Measurements from ENCODE around the gene SMC2. TPM values are rescaled to one million over a fixed set of nuclear protein-coding genes. Genes with fewer than 3 reads are reported as not detected.

The SMC2 gene
- total and polyA plus RNA-seq, 2 of the 13 experiments (the other 11 are each of a cell fraction or from before 2014, with no cell fraction given): 5.6 to 36.7 TPM

GRCh38 chr9:104093647-104094533, at the start of gene SMC2 (continued):
- TF ChIP-seq ARID5B (CRISPR knock-in tag; IDR thresholded peaks at IDR 0.05) (0 out of 2 replicates have a peak, but pooled peaks have one; percentile 40), KAT7 (CRISPR knock-in tag; IDR thresholded peaks at IDR 0.05; ENCODE audit: borderline replicate concordance) (peak; percentile 67; the same call in 1 of the 2 replicates), ZNF580 (CRISPR knock-in tag; IDR thresholded peaks at IDR 0.05; ENCODE audit: borderline replicate concordance, low read depth) (no peak; the same call in 1 of the 2 replicates), ZNF496 (CRISPR knock-in tag; IDR thresholded peaks at IDR 0.05; ENCODE audit: insufficient replicate concordance) (no peak), SOX5 (CRISPR knock-in tag; IDR thresholded peaks at IDR 0.05; ENCODE audit: borderline replicate concordance) (no peak), HNF1B (CRISPR knock-in tag; IDR thresholded peaks at IDR 0.05) (peak; percentile 49; the same call in 1 of the 2 replicates), MYNN (CRISPR knock-in tag; IDR thresholded peaks at IDR 0.05; ENCODE audit: low read depth) (0 out of 2 replicates have a peak, but pooled peaks have one; percentile 22), ZNF776 (CRISPR knock-in tag; IDR thresholded peaks at IDR 0.05) (0 out of 2 replicates have a peak, but pooled peaks have one; percentile 45), ZNF549 (CRISPR knock-in tag; IDR thresholded peaks at IDR 0.05) (0 out of 2 replicates have a peak, but pooled peaks have one; percentile 23), KDM5B (CRISPR knock-in tag; IDR thresholded peaks at IDR 0.05; ENCODE audit: borderline replicate concordance) (peak; percentile 70; the same call in 1 of the 2 replicates), CTCF (CRISPR knock-in tag; IDR thresholded peaks at IDR 0.05) (no peak), SP1 (IDR thresholded peaks at IDR 0.05) (no peak), SP1 (CRISPR knock-in tag; IDR thresholded peaks at IDR 0.05) (peak; percentile 60), GATAD1 (CRISPR knock-in tag; IDR thresholded peaks at IDR 0.05) (peak; percentile 89), RBFOX2 (IDR thresholded peaks at IDR 0.05; ENCODE audit: low read depth, low read length) (peak; percentile 85), ZNF546 (CRISPR knock-in tag; conservative IDR thresholded peaks at IDR 0.05) (no peak), UBTF (CRISPR knock-in tag; IDR thresholded peaks at IDR 0.05) (no peak), TSC22D2 (CRISPR knock-in tag; IDR thresholded peaks at IDR 0.05; ENCODE audit: borderline replicate concordance) (peak; percentile 68; the same call in 1 of the 2 replicates)

Measured in HepG2 (cell line).